ENCODE results near the gene P2RX3. TPM values are rescaled to one million over a fixed set of nuclear protein-coding genes. Genes with fewer than 3 reads are reported as not detected.
A peak's percentile ranks its signal among the peaks of the same experiment; 100 is the strongest.
"Not testable (repeated sequence)": the region's sequence is repeated elsewhere in the genome, so short reads cannot be mapped to it uniquely, and the experiment has no call there.

The P2RX3 gene
- total RNA-seq, result not detected

- Mint-ChIP-seq H3K4me3 (no peak within 1 kb of the TSS), H3K4me1 (ENCODE audit: low read depth) (peaks cover 29% of the 10 kb centered on the region), H3K9me3 (no peaks in the 10 kb centered on the region), H3K27me3 (no peaks in the 10 kb centered on the region), H3K36me3 (peaks cover 12% of the 10 kb centered on the region), H3K27ac (no peak within 1 kb of the TSS)
- intact Hi-C loops (cut with micrococcal nuclease), result loop anchor here (5.0 kb wide), 2 partner anchors 229 to 309 kb away; partner anchors contain the start of genes UBE2L6 and YPEL4
- ChIA-PET CTCF (interaction anchor here (0.7 to 4.8 kb wide), 5 partner anchors 13 to 303 kb away, joined by 3 to 28 read pairs (median 3); partner anchors contain the start of gene TNKS1BP1), POLR2A (no interaction called here)
- no peak for DNase-seq
Measured at GRCh38 chr11:57338142-57338541, at the start of gene P2RX3. Gene P2RX3, plus strand, starts transcription at chr11:57338352. Its CDS starts 199 bp downstream, at chr11:57338551.

- CTCF ChIA-PET, result interaction anchor here (2.0 kb wide), 1 partner anchor 40 kb away, joined by 6 read pairs; no protein-coding TSS in a partner anchor
Measured at GRCh38 chr11:57288771-57289579, 49.2 kb upstream of the P2RX3 start.

GRCh38 chr11:57290288-57290687, 47.9 kb upstream of the P2RX3 start:
- no peak for DNase-seq
- Mint-ChIP-seq H3K9me3 (no peaks in the 10 kb centered on the region), H3K27ac (no peak overlapping the region), H3K27me3 (peaks cover 5% of the 10 kb centered on the region), H3K4me1 (ENCODE audit: low read depth) (no peaks in the 10 kb centered on the region), H3K36me3 (no peaks in the 10 kb centered on the region), H3K4me3 (no peak overlapping the region)
- intact Hi-C loops (cut with micrococcal nuclease), result no loop called here
- ChIA-PET CTCF (interaction anchor here (2.0 kb wide), 1 partner anchor 41 kb away, joined by 6 read pairs; no protein-coding TSS in a partner anchor), POLR2A (no interaction called here)

More at GRCh38 chr11:57288771-57289579, 49.2 kb upstream of the P2RX3 start:
- no peaks in the 10 kb centered on the region for H3K9me3 Mint-ChIP-seq
- H3K27me3 Mint-ChIP-seq, result peaks cover 5% of the 10 kb centered on the region
- POLR2A ChIA-PET, result no interaction called here
- H3K4me3 Mint-ChIP-seq, result no peak overlapping the region
- DNase-seq, result peak; percentile 17
- no peaks in the 10 kb centered on the region for H3K36me3 Mint-ChIP-seq
- H3K27ac Mint-ChIP-seq, result no peak overlapping the region
- intact Hi-C loops (cut with micrococcal nuclease), result no loop called here
- H3K4me1 Mint-ChIP-seq (ENCODE audit: low read depth), result no peaks in the 10 kb centered on the region

DNA sequence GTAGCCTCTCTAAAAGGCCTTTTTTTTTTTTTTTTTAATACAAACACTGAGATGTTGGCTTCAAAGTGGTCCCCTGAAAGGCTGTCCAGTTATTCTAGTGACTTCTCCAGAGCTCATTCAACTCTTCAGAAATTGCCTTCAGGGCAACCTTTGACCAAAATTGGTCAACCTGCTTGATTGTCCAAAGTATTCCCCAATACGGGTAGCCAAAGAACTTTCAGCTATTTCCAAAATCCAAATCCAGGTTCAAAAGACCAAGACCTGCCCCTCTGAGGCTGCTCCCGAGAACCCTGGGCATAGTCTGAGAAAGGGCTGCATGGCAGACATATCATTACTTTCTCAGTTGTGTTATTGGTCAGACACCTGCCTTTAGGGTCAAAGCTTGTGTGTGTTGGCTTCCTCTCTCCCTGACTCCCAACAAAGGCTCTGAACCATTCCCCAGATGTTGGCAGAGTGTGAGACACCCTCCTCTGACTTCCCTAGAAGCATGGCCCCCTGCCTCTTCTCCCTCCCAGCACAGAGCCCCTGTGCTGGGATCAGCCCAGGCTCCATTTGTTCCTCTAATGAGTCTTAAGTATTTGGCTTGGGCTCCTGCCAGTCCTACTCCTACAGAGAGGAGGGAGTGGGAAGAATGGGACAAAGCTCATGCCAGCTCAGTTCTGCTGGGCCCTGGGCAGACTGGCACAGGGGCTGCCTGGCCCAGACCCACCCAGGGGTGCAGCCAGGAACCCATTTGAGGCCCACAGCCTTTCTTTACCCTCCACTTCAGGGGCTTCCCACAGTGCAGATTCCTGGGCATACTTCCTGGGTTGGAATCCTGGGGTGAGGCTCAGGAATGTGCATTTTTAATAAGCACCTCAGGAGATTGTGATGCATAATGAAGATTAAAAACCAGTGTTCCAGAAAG, 43.7 kb upstream of the P2RX3 start:
- CTCF ChIA-PET, result no interaction called here
- intact Hi-C loops (cut with micrococcal nuclease), result no loop called here
- no peak overlapping the region for H3K4me3 Mint-ChIP-seq
- no peaks in the 10 kb centered on the region for H3K4me1 Mint-ChIP-seq (ENCODE audit: low read depth)
- H3K27me3 Mint-ChIP-seq, result no peaks in the 10 kb centered on the region
- POLR2A ChIA-PET, result interaction anchor here (0.6 kb wide), 1 partner anchor 222 kb away, joined by 3 read pairs; no protein-coding TSS in a partner anchor
- no peak for DNase-seq
- H3K27ac Mint-ChIP-seq, result no peak overlapping the region
- H3K9me3 Mint-ChIP-seq, result peaks cover 13% of the 10 kb centered on the region
- peaks cover 16% of the 10 kb centered on the region for H3K36me3 Mint-ChIP-seq

- H3K27ac Mint-ChIP-seq; POLR2A ChIA-PET; H3K4me3 Mint-ChIP-seq; DNase-seq; H3K4me1 Mint-ChIP-seq (ENCODE audit: low read depth); intact Hi-C loops (cut with micrococcal nuclease); H3K27me3 Mint-ChIP-seq; CTCF ChIA-PET: not testable (repeated sequence)
- peaks cover 32% of the 10 kb centered on the region for H3K36me3 Mint-ChIP-seq
- H3K9me3 Mint-ChIP-seq, result peaks cover 17% of the 10 kb centered on the region
Measured at GRCh38 chr11:57296205-57296604, 41.9 kb upstream of the P2RX3 start.

GRCh38 chr11:57297221-57297620, 40.9 kb upstream of the P2RX3 start:
- ChIA-PET CTCF (no interaction called here), POLR2A (no interaction called here)
- H3K27ac Mint-ChIP-seq, result no peak overlapping the region
- H3K4me1 Mint-ChIP-seq (ENCODE audit: low read depth), result no peaks in the 10 kb centered on the region
- H3K27me3 Mint-ChIP-seq, result no peaks in the 10 kb centered on the region
- H3K9me3 Mint-ChIP-seq, result peaks cover 17% of the 10 kb centered on the region
- peaks cover 41% of the 10 kb centered on the region for H3K36me3 Mint-ChIP-seq
- intact Hi-C loops (cut with micrococcal nuclease), result no loop called here
- H3K4me3 Mint-ChIP-seq, result no peak overlapping the region
- no peak for DNase-seq

DNA sequence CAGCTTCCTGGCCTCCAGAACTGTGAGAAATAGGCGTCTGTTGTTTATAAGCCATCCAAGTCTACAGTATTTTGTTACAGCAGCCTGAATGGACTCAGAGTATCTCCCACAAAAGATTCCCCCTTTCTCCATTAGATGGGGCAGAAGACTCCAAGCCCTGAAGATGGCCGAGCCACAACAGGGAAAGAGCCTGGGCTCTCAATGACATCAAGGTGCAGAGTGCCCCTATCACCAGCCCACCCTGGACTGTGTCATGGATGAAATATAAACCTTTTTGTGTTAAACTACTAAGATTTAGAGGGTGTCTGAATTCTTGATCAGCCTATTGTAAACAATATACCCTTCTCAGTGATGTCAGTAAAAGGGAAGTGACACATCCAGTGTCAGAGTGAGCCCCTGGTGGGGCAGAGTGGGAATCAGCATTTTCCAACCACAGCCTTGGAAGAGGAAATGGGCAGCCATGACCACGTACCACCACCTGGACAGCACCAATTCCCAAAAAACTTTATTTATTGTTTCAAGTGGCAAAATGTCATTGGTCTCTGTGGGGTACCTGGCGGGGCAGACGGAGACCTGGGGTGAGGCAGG, 38.9 kb upstream of the P2RX3 start:
- Mint-ChIP-seq H3K9me3 (peaks cover 17% of the 10 kb centered on the region), H3K36me3 (peaks cover 42% of the 10 kb centered on the region), H3K27me3 (no peaks in the 10 kb centered on the region), H3K4me3 (no peak overlapping the region), H3K4me1 (ENCODE audit: low read depth) (no peaks in the 10 kb centered on the region), H3K27ac (no peak overlapping the region)
- ChIA-PET POLR2A (no interaction called here), CTCF (no interaction called here)
- DNase-seq, result no peak
- intact Hi-C loops (cut with micrococcal nuclease), result no loop called here

DNA sequence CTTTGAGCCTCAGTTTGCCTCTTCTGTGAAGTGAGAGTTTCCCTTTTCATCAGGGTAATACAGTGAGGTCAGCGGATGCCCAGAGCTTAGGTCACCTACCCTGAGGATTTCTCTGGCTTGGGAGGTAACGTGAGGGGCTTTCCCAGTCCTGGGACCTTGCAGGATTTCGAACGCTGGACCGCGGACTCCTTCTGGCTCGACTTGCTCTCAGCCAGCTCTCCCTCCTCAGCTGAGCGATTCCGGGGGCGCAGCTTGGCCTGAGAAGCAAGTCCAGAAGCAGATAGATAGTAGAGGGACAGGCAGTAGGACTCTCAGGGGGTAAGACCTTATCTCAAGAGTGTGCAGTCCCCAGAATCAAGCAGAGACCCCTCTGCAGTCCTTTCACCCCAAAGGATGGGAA, 37.4 kb upstream of the P2RX3 start:
- Mint-ChIP-seq H3K27ac (no peak overlapping the region), H3K4me1 (ENCODE audit: low read depth) (no peaks in the 10 kb centered on the region), H3K9me3 (peaks cover 17% of the 10 kb centered on the region), H3K4me3 (no peak overlapping the region), H3K36me3 (peaks cover 42% of the 10 kb centered on the region), H3K27me3 (no peaks in the 10 kb centered on the region)
- intact Hi-C loops (cut with micrococcal nuclease), result no loop called here
- POLR2A ChIA-PET, result no interaction called here
- CTCF ChIA-PET, result no interaction called here
- DNase-seq, result no peak

GRCh38 chr11:57301711-57302423, 36.3 kb upstream of the P2RX3 start:
- ChIA-PET POLR2A (no interaction called here), CTCF (no interaction called here)
- Mint-ChIP-seq H3K27ac (no peak overlapping the region), H3K9me3 (peaks cover 15% of the 10 kb centered on the region), H3K36me3 (peaks cover 42% of the 10 kb centered on the region), H3K4me3 (no peak overlapping the region), H3K4me1 (ENCODE audit: low read depth) (no peaks in the 10 kb centered on the region), H3K27me3 (no peaks in the 10 kb centered on the region)
- intact Hi-C loops (cut with micrococcal nuclease), result no loop called here
- DNase-seq, result no peak

DNA sequence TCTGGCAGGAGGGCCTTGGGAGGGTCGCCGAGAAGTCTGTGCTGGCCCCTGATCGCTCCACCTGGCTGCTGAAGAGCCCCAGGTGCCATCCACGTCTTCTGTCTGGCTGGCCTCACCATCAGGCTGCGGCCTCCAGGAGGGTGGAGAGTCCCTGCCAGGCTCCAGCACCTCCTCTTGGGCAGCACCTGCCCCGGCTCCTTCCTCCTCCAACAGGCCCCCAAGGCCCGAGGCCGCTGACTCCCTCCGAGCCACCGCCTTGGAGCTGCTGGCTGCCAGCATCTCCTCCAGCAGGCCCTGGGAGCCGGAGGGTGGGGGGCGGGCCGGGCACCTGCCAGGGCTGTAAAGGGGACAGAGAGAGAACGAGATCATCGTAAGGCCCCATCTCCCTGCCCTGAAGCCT, 35.7 kb upstream of the P2RX3 start:
- no peak overlapping the region for H3K27ac Mint-ChIP-seq
- ChIA-PET CTCF (no interaction called here), POLR2A (no interaction called here)
- H3K4me1 Mint-ChIP-seq (ENCODE audit: low read depth), result no peaks in the 10 kb centered on the region
- H3K4me3 Mint-ChIP-seq, result no peak overlapping the region
- intact Hi-C loops (cut with micrococcal nuclease), result no loop called here
- peaks cover 41% of the 10 kb centered on the region for H3K36me3 Mint-ChIP-seq
- no peaks in the 10 kb centered on the region for H3K27me3 Mint-ChIP-seq
- DNase-seq, result no peak
- H3K9me3 Mint-ChIP-seq, result peaks cover 12% of the 10 kb centered on the region

DNA sequence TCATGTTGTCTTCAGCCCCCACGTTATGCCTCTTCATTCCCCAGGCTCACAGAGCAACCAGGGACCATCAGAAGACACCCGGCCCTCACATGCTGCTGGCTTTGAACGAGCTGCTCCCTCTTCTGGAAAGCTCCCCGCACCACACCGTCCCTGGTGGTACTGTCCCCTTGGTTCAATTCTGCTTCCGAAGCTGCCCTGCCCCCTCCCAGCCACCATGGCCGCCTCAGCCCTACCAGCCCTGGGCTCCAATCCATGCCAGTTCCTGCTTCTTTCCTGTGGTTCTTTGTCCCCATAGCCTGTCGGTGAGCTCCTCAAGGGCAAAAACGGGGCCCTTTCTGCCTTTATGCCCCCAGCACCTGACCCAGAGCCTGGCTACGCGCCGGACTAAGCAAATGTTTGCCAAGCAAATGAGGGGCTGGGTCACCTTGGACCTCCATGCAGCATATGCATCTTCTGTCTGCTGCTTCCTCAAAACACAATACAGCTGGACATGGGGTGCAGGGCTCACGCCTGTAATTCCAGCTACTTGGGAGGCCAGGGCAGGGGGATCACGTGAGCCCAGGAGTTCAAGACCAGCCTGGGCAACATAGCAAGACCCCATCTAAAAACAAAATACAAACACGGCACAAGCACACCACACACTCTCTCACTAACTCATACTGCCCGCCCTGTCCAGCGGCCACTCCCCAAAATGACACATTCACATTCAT, 34.7 kb upstream of the P2RX3 start:
- Mint-ChIP-seq H3K9me3 (peaks cover 10% of the 10 kb centered on the region), H3K4me1 (ENCODE audit: low read depth) (no peaks in the 10 kb centered on the region), H3K36me3 (peaks cover 35% of the 10 kb centered on the region), H3K4me3 (no peak overlapping the region), H3K27ac (no peak overlapping the region), H3K27me3 (no peaks in the 10 kb centered on the region)
- no peak for DNase-seq
- intact Hi-C loops (cut with micrococcal nuclease), result no loop called here
- ChIA-PET POLR2A (no interaction called here), CTCF (no interaction called here)
